Choroid plexus epithelial cell (primary cell): ENCODE data around the gene PRKG1.

Experiments used
- DNase-seq: peaks from one replicate; pipeline ENCODE4 v3.0.0-alpha.2; 2010; ENCODE audit warnings: low read depth
- H3K4me3 ChIP-seq: 2 replicates; pipeline ENCODE4 v1.5.1; 2011; ENCODE audit warnings: low read depth, mild to moderate bottlenecking, control low read depth, low read length, moderate library complexity
- TF ChIP-seq, protein P1 (sequence below): conservative IDR thresholded peaks from 2 replicates; pipeline ENCODE4 v1.5.1; 2011; ENCODE audit warnings: low read depth, mild to moderate bottlenecking, control low read depth, inconsistent platforms, low read length, moderate library complexity

PRKG1 gene

GRCh38 chr10:51768886-51769465, 694.7 kb downstream of the PRKG1 start:
- H3K4me3 ChIP-seq: no peak overlapping the region
- TF ChIP-seq, protein P1, sequence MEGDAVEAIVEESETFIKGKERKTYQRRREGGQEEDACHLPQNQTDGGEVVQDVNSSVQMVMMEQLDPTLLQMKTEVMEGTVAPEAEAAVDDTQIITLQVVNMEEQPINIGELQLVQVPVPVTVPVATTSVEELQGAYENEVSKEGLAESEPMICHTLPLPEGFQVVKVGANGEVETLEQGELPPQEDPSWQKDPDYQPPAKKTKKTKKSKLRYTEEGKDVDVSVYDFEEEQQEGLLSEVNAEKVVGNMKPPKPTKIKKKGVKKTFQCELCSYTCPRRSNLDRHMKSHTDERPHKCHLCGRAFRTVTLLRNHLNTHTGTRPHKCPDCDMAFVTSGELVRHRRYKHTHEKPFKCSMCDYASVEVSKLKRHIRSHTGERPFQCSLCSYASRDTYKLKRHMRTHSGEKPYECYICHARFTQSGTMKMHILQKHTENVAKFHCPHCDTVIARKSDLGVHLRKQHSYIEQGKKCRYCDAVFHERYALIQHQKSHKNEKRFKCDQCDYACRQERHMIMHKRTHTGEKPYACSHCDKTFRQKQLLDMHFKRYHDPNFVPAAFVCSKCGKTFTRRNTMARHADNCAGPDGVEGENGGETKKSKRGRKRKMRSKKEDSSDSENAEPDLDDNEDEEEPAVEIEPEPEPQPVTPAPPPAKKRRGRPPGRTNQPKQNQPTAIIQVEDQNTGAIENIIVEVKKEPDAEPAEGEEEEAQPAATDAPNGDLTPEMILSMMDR: no peak
- DNase-seq: no peak

DNA sequence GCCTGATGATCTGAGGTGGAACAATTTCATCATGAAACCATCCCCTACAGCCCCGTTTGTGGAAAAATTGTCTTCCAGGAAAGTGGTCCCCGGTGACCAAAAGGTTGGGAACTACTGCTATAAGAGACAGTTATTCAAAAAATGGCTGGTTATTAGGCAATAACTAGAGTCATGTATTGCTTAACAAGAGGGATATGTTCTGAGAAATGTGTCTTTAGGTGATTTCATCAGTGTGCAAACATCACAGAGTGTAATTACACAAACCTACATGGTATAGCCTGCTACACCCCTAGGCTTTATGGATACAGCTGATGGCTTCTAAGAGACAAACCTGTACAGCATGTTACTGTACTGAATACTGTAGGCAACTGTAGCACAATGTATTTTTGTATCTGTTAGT, 696.4 kb downstream of the PRKG1 start:
- peak; percentile 45 for DNase-seq
- TF ChIP-seq, protein P1: no peak

GRCh38 chr10:51772387-51772786, 698.1 kb downstream of the PRKG1 start:
- TF ChIP-seq, protein P1: no peak
- no peak for DNase-seq
- no peak overlapping the region for H3K4me3 ChIP-seq

More for the DNA sequence above, 696.4 kb downstream of the PRKG1 start:
- no peak overlapping the region for H3K4me3 ChIP-seq

- DNase-seq: no peak
- TF ChIP-seq, protein P1: no peak
- no peak overlapping the region for H3K4me3 ChIP-seq
Observed at GRCh38 chr10:51773681-51774080, 699.4 kb downstream of the PRKG1 start.

GRCh38 chr10:51783941-51784340, 709.7 kb downstream of the PRKG1 start:
- no peak overlapping the region for H3K4me3 ChIP-seq
- TF ChIP-seq, protein P1: no peak
- DNase-seq: no peak

- no peak for DNase-seq
- TF ChIP-seq, protein P1: no peak
- no peak overlapping the region for H3K4me3 ChIP-seq
Observed at GRCh38 chr10:51786016-51786683, 711.9 kb downstream of the PRKG1 start.

GRCh38 chr10:51786684-51787035, 712.4 kb downstream of the PRKG1 start:
- TF ChIP-seq, protein P1: no peak
- DNase-seq: no peak
- H3K4me3 ChIP-seq: no peak overlapping the region
